Body of pancreas (tissue), 4 donors: ENCODE measurements around the gene BICRA.

Source experiments
- POLR2A ChIP-seq, 3 donors: fragments of 450-650 bp; IDR thresholded peaks; one replicate each; pipeline ENCODE4 v1.6.1; 2016; ENCODE audit warnings: antibody characterized with exemption in 3 of 3, mild to moderate bottlenecking in 2 of 3
- TF ChIP-seq, protein P1 (sequence below), 7 experiments: fragments of 450-650 bp in 4 of 7; fragments of 200-600 bp in 3 of 7; sonication (generic) in 3 of 7; IDR thresholded peaks; one replicate each; pipeline ENCODE4 v1.5.1; 2016 to 2019; ENCODE audit warnings: antibody characterized with exemption in 7 of 7

DNA sequence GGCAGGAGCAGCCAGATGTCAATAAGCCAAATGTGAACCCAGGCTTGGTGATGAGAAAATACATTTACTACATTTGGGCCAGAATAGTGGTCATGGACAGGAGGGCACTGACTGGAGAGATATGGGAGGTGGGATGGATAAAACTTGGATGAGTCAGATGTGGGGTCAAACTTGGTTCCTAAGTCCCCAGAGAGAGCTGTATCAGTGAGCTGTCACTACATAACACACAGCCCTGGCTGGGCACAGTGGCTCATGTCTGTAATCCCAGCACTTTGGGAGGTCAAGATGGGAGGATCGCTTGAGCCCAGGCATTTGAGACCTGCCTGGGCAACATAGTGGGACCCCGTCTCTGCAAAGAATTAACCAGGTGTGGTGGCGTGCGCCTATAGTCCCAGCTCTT, 52.7 kb downstream of the BICRA start:
- TF ChIP-seq, protein P1, sequence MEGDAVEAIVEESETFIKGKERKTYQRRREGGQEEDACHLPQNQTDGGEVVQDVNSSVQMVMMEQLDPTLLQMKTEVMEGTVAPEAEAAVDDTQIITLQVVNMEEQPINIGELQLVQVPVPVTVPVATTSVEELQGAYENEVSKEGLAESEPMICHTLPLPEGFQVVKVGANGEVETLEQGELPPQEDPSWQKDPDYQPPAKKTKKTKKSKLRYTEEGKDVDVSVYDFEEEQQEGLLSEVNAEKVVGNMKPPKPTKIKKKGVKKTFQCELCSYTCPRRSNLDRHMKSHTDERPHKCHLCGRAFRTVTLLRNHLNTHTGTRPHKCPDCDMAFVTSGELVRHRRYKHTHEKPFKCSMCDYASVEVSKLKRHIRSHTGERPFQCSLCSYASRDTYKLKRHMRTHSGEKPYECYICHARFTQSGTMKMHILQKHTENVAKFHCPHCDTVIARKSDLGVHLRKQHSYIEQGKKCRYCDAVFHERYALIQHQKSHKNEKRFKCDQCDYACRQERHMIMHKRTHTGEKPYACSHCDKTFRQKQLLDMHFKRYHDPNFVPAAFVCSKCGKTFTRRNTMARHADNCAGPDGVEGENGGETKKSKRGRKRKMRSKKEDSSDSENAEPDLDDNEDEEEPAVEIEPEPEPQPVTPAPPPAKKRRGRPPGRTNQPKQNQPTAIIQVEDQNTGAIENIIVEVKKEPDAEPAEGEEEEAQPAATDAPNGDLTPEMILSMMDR (IDR thresholded peaks at IDR 0.05) = no peak
- TF ChIP-seq POLR2A (IDR thresholded peaks at IDR 0.05) = no peak
